HG03196 (cell line): Measurements from ENCODE around the gene TSPO2.
"Not testable (repeated sequence)": the region's sequence is repeated elsewhere in the genome, so short reads cannot be mapped to it uniquely, and the experiment has no call there.

Experiments
- ATAC-seq: cut with Tn5 transposase; IDR thresholded peaks from one replicate; pipeline ENCODE4 v1.9.1; 2021; ENCODE audit not compliant: unreplicated experiment

The TSPO2 gene, protein sequence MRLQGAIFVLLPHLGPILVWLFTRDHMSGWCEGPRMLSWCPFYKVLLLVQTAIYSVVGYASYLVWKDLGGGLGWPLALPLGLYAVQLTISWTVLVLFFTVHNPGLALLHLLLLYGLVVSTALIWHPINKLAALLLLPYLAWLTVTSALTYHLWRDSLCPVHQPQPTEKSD

GRCh38 chr6:41042226-41043055 lies at the start of gene TSPO2:
Gene TSPO2 (plus strand): TSS chr6:41042467. CDS start chr6:41042986, 519 bp downstream.
- ATAC-seq = no peak

- ATAC-seq = no peak
Observed at GRCh38 chr6:40992746-40993145, 49.5 kb upstream of the TSPO2 start.

DNA sequence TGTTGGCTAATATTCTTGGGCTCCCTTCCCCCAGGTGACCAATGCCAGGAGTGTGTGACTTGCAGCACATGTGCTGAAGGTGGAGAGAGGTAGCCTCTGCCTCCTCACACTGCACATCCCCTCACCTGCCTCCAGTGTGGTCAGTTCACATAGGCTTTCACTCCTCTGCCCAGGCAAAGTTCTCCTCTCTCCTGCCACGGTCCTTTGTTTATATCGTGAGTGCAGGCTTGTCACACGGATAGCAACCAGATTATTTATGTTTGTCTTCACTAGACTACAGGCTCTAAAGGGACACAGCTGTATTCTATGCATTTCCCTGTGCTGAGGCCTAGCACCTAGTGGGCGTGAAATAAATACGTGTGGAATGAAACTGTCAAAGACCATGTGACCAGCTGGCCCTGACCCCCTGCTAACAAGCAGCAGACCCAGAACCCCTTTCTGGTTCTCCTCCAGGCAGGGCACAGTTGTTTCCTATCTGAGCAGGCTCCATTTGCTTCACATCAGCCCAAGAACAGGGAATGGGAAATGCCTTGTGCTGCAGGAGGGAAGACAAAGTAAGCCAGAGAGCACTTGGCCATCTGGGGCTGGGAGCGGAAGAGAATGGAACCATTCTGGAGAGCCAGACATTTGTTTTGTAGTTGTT lies 45.6 kb upstream of the TSPO2 start:
- ATAC-seq = no peak

- ATAC-seq = no peak
Observed at GRCh38 chr6:40997234-40997957, 44.9 kb upstream of the TSPO2 start.

GRCh38 chr6:40998661-40999060 lies 43.6 kb upstream of the TSPO2 start:
- ATAC-seq = no peak

DNA sequence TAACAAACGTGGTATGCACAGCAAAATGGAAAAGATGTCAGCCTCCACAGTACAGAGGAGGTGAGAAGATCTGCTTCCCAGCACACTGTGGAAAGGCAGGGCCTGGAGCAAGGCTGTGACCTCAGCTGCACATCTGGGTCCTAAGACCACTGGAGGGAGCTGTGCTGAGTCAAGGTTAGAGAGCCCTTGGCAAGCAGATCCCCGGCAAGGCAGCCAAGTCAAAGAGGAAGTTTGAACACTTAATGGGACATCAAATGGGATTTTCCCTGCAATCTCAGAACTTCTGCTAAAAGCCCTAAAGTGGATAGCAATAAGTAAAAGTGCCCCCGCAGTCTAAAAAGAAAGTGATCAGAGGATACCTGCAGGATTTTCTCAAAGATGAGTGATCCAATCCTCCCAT lies 42.7 kb upstream of the TSPO2 start:
- ATAC-seq = no peak

DNA sequence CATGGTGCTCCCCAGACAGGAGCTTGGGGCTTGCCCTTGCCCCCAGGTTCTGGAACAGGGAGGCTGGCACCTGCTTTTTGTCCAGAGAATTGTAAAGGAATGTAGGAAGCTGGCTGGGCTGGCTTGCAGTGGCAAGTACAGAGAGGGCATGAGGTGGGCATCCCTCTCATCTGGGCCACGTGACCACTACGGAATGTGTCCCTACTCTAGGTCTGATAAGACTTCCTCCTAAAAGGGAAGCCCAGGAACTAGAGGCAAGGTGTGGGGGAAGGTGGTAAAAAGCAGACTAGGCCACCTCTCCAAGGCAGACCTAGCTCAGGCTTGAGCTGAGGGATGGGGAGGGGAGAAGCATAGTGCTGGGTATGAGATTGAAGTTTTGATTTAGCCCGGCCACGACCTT lies 42.0 kb upstream of the TSPO2 start:
- no peak for ATAC-seq

DNA sequence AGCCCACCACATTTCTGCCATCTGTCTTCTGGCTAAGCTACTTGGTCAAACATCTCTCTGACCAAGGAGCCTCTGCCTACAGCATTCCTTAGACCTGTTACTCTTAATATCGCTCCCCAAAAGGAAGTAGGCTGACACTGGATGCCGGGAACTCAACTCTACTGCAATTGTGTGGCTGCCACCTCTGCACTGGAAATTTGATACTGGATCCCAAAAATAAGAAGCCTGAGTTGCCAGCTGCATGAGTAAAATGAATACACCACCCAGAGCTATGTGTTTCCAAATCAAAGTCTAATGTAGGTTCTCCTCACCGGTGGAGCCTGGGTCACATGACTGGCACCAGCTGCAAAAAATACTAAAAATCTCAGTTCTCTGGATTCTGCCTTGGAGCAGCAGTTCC lies 40.1 kb upstream of the TSPO2 start:
- ATAC-seq = no peak

GRCh38 chr6:41006217-41006616 lies 36.0 kb upstream of the TSPO2 start:
- ATAC-seq = not testable (repeated sequence)

DNA sequence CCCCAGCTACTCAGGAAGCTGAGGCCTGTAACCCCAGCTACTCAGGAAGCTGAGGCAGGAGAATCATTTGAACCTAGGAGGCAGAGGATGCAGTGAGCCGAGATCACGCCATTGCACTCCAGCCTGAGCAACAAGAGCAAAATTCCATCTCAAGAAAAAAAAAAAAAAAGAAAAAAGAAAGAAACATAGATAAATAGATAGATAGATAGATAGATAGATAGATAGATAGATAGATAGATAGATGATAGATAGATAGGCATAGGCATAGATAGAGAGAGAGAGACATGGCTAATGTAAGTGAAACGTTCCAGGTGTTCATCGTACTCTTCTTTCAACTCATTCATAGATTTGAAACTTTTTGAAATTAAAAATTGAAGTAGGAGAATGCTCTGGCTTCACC lies 35.3 kb upstream of the TSPO2 start:
- not testable (repeated sequence) for ATAC-seq

DNA sequence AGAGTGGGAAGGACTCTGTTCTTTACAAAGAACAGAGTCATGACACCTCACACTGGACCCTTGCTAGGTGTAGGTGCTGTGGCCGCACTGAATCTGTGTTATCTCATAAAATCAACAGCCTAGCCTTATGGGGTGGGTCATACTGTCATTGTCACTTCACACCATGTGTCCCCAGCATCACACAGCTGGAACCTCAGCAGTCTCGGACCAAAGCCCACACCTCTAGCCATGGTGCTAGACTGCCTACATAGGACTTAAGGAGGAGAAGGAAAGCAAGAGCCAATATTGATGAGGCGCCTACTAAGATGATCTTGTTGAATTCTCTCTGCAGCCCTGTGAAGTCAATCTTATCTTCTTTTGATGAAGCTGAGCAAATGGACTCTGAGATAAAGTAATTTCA lies 34.3 kb upstream of the TSPO2 start:
- no peak for ATAC-seq

DNA sequence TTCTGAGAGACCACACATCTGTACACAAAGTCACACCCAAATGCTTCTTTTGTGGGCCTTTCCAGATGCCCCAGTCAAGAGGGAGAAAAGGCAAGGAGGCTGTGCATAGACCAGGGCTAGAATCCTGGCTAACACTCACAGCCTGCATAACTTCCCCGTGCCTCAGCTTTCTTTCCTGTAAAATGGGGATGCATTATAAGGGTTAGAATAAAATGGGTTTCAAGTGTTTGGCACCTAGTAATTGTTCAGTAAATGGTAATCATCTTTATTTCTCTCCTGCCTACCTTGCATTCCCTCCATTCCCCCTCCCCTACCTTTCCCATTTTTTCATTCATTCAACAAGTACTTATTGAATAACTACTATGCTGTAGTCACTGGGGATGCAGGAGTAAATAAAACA lies 32.6 kb upstream of the TSPO2 start:
- ATAC-seq = no peak

GRCh38 chr6:41011673-41012072 lies 30.6 kb upstream of the TSPO2 start:
- no peak for ATAC-seq

GRCh38 chr6:41013466-41014153 lies 28.7 kb upstream of the TSPO2 start:
- ATAC-seq = no peak

- ATAC-seq = no peak
Observed at GRCh38 chr6:41014780-41015179, 27.5 kb upstream of the TSPO2 start.

DNA sequence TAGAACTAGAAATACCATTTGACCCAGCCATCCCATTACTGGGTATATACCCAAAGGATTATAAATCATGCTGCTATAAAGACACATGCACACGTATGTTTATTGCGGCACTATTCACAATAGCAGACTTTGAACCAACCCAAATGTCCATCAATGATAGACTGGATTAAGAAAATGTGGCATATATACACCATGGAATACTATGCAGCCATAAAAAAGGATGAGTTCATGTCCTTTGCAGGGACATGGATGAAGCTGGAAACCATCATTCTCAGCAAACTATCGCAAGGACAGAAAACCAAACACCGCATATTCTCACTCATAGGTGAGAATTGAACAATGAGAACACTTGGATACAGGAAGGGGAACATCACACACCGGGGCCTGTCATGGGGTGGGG lies 26.4 kb upstream of the TSPO2 start:
- not testable (repeated sequence) for ATAC-seq

DNA sequence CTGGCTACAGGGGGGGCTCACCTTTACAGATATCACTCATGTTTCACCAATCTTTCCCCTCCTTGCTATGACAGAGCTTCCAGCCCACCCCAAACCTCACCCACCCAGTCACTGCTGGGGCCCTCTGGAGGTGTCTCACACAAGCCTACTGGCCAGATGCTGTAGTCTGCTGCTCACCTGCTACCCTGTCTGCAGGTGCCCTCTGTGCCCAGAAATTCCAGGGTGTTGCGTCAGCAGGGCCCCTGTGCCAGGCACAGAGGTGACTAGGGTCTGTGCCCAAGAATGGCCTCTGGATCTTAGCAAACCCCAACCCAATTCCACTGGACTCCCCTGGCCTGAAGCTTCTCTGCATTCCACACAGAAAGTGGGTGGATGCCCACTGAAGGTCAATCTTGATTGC lies 24.6 kb upstream of the TSPO2 start:
- no peak for ATAC-seq

GRCh38 chr6:41021832-41022231 lies 20.4 kb upstream of the TSPO2 start:
- ATAC-seq = no peak

DNA sequence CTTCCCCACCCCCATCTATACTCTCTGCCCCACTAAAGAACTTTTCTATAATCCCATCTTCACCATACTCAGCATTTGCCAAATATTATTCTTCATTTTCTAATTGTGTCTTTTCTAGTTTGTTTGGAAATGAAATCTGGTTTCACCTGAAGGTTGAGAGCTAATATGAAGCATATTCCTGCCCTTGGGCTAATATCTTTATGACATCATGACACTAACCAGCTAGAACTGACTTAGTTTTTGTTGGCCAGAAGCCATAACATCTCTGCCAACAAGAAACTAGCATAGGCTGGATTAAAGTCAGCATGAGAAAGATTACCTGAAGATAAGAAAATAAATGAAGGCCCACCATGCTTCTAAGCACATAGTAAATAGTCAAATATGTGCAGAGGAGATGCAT lies 20.0 kb upstream of the TSPO2 start:
- ATAC-seq = no peak

GRCh38 chr6:41023114-41023513 lies 19.2 kb upstream of the TSPO2 start:
- ATAC-seq = no peak

- no peak for ATAC-seq
Observed at GRCh38 chr6:41025966-41026530, 16.2 kb upstream of the TSPO2 start.
